ELR (cell line): Measurements from ENCODE around the gene PDXK.

ENCODE experiments used
- DNase-seq: peaks from one replicate; pipeline ENCODE4 v3.0.0-alpha.2; 2015; ENCODE audit warnings: low read depth

The PDXK gene

GRCh38 chr21:43783098-43783700 is 64.3 kb downstream of the PDXK start:
- no peak for DNase-seq

- DNase-seq: no peak
Observed at GRCh38 chr21:43785134-43785533, 66.2 kb downstream of the PDXK start.

- DNase-seq: no peak
Observed at GRCh38 chr21:43786300-43786806, 67.4 kb downstream of the PDXK start.

- DNase-seq: no peak
Observed at GRCh38 chr21:43786807-43787440, 68.0 kb downstream of the PDXK start.

- peak; percentile 86 for DNase-seq
Observed at GRCh38 chr21:43789276-43790009, 70.5 kb downstream of the PDXK start, which contains the start of gene RRP1. Gene RRP1 (plus strand): TSS chr21:43789577. CDS start chr21:43789630, 53 bp downstream.

GRCh38 chr21:43790010-43790524 is 71.1 kb downstream of the PDXK start:
- DNase-seq: no peak

- DNase-seq: no peak
Observed at GRCh38 chr21:43792406-43792805, 73.5 kb downstream of the PDXK start.

- no peak for DNase-seq
Observed at GRCh38 chr21:43793243-43793642, 74.3 kb downstream of the PDXK start.

GRCh38 chr21:43794311-43794710 is 75.4 kb downstream of the PDXK start:
- no peak for DNase-seq

- DNase-seq: no peak
Observed at GRCh38 chr21:43794857-43795256, 75.9 kb downstream of the PDXK start.

- no peak for DNase-seq
Observed at GRCh38 chr21:43797415-43797814, 78.5 kb downstream of the PDXK start.

GRCh38 chr21:43797925-43798715 is 79.2 kb downstream of the PDXK start:
- no peak for DNase-seq

GRCh38 chr21:43799301-43799840 is 80.4 kb downstream of the PDXK start:
- no peak for DNase-seq

- DNase-seq: no peak
Observed at GRCh38 chr21:43800124-43800523, 81.2 kb downstream of the PDXK start.

GRCh38 chr21:43800566-43800965 is 81.6 kb downstream of the PDXK start:
- DNase-seq: no peak

- no peak for DNase-seq
Observed at GRCh38 chr21:43801006-43801783, 82.3 kb downstream of the PDXK start.

- no peak for DNase-seq
Observed at GRCh38 chr21:43802713-43803313, 83.9 kb downstream of the PDXK start.

GRCh38 chr21:43803558-43804300 is 84.8 kb downstream of the PDXK start:
- DNase-seq: no peak

GRCh38 chr21:43805275-43805800 is 86.4 kb downstream of the PDXK start:
- DNase-seq: no peak
